Neuronal stem cell (in vitro differentiated cells): ENCODE measurements around the gene TSR3.

Source experiments
- DNase-seq: peaks from one replicate; pipeline ENCODE4 v3.0.0-alpha.2; 2013; ENCODE audit warnings: low spot score
- H2AFZ ChIP-seq: one replicate; pipeline ENCODE4 v1.6.1; 2013; ENCODE audit warnings: mild to moderate bottlenecking, low read length, inconsistent platforms
- H2AK5ac ChIP-seq: 2 replicates; pipeline ENCODE4 v1.6.1; 2013; ENCODE audit warnings: low read depth, mild to moderate bottlenecking, inconsistent platforms, low read length, moderate library complexity, mixed read lengths
- H2BK120ac ChIP-seq: 2 replicates; pipeline ENCODE4 v1.6.1; 2013; ENCODE audit warnings: low read depth, mild to moderate bottlenecking, inconsistent platforms, low read length, moderate library complexity, mixed read lengths
- H2BK12ac ChIP-seq: one replicate; pipeline ENCODE4 v1.6.1; 2013; ENCODE audit warnings: low read length, inconsistent platforms
- H2BK15ac ChIP-seq: 2 replicates; pipeline ENCODE4 v1.6.1; 2013; ENCODE audit warnings: mild to moderate bottlenecking, low read length, inconsistent platforms, mixed read lengths
- H2BK5ac ChIP-seq: one replicate; pipeline ENCODE4 v1.6.1; 2013; ENCODE audit warnings: inconsistent platforms, mild to moderate bottlenecking, low read length, moderate library complexity
- H3K14ac ChIP-seq: one replicate; pipeline ENCODE4 v1.6.1; 2013; ENCODE audit warnings: low read length, inconsistent platforms
- H3K18ac ChIP-seq: 2 replicates; pipeline ENCODE4 v1.6.1; 2013; ENCODE audit warnings: low read length, inconsistent platforms
- H3K23ac ChIP-seq: 2 replicates; pipeline ENCODE4 v1.6.1; 2013; ENCODE audit warnings: low read depth, mild to moderate bottlenecking, mixed read lengths, low read length, inconsistent platforms; ENCODE audit not compliant: poor library complexity
- H3K27ac ChIP-seq: replicated peaks from 3 replicates; pipeline ENCODE4 v1.5.1; 2013; ENCODE audit warnings: low read length, inconsistent platforms
- H3K27me3 ChIP-seq, 3 experiments: 2 replicates each; pipeline ENCODE4 v1.6.1; 2013; ENCODE audit warnings: low read length in 3 of 3, mild to moderate bottlenecking in 2 of 3, inconsistent platforms in 1 of 3, low read depth in 1 of 3, mixed read lengths in 1 of 3, moderate library complexity in 1 of 3; ENCODE audit not compliant: control insufficient read depth in 3 of 3, insufficient read depth in 3 of 3
- H3K36me3 ChIP-seq, 2 donors: replicated peaks in 1 of 2; 2 replicates each; pipeline ENCODE4 v1.6.1; 2013; ENCODE audit warnings: low read length in 2 of 2; ENCODE audit not compliant: control insufficient read depth in 2 of 2, insufficient read depth in 2 of 2
- H3K4ac ChIP-seq: 2 replicates; pipeline ENCODE4 v1.6.1; 2013; ENCODE audit warnings: inconsistent platforms, mild to moderate bottlenecking, low read length, moderate library complexity
- H3K4me1 ChIP-seq, 2 donors: 1 replicate in 1 of 2; 2 replicates in 1 of 2; pipeline ENCODE4 v1.6.1; 2013; ENCODE audit warnings: low read length in 2 of 2, low read depth in 1 of 2; ENCODE audit not compliant: control insufficient read depth in 2 of 2, insufficient read depth in 1 of 2
- H3K4me2 ChIP-seq: one replicate; pipeline ENCODE4 v1.6.1; 2013; ENCODE audit warnings: mild to moderate bottlenecking, low read length, inconsistent platforms; ENCODE audit not compliant: insufficient read depth, poor library complexity, severe bottlenecking
- H3K4me3 ChIP-seq, 2 donors: 2 replicates each; pipeline ENCODE4 v1.5.1; 2013; ENCODE audit warnings: low read length in 2 of 2, mild to moderate bottlenecking in 2 of 2, inconsistent platforms in 1 of 2, moderate library complexity in 1 of 2
- H3K79me1 ChIP-seq: one replicate; pipeline ENCODE4 v1.6.1; 2013; ENCODE audit warnings: low read depth, mild to moderate bottlenecking, inconsistent platforms, low read length, moderate library complexity
- H3K9ac ChIP-seq: one replicate; pipeline ENCODE4 v1.6.1; 2013; ENCODE audit warnings: mild to moderate bottlenecking, low read depth, low read length, inconsistent platforms; ENCODE audit not compliant: poor library complexity
- H3K9me3 ChIP-seq, 2 donors: replicated peaks in 1 of 2; 2 replicates each; pipeline versions ENCODE3 to v1.6.1; 2013; ENCODE audit warnings: low read length in 2 of 2, mild to moderate bottlenecking in 2 of 2, inconsistent platforms in 1 of 2, low read depth in 1 of 2, mixed read lengths in 1 of 2, moderate library complexity in 1 of 2; ENCODE audit not compliant: control insufficient read depth in 2 of 2, insufficient read depth in 1 of 2
- H4K8ac ChIP-seq: one replicate; pipeline ENCODE4 v1.6.1; 2013; ENCODE audit warnings: low read depth, mild to moderate bottlenecking, inconsistent platforms, low read length, moderate library complexity
- H4K91ac ChIP-seq: one replicate; pipeline ENCODE4 v1.6.1; 2013; ENCODE audit warnings: low read length, low read depth, mild to moderate bottlenecking, inconsistent platforms; ENCODE audit not compliant: poor library complexity
- WGBS, 2 donors: extraction: QIAGEN DNeasy Blood & Tissue Kit; methylation state at CpG; one replicate each; pipeline ENCODE4 v1.1.7; 2013; ENCODE audit warnings: missing lambda C conversion rate in 2 of 2, mixed read lengths in 1 of 2; ENCODE audit not compliant: insufficient read length in 2 of 2, insufficient replicate concordance in 1 of 2; ENCODE audit errors: extremely low coverage in 2 of 2; 5-methylcytosine and 5-hydroxymethylcytosine counted together

The TSR3 gene

DNA sequence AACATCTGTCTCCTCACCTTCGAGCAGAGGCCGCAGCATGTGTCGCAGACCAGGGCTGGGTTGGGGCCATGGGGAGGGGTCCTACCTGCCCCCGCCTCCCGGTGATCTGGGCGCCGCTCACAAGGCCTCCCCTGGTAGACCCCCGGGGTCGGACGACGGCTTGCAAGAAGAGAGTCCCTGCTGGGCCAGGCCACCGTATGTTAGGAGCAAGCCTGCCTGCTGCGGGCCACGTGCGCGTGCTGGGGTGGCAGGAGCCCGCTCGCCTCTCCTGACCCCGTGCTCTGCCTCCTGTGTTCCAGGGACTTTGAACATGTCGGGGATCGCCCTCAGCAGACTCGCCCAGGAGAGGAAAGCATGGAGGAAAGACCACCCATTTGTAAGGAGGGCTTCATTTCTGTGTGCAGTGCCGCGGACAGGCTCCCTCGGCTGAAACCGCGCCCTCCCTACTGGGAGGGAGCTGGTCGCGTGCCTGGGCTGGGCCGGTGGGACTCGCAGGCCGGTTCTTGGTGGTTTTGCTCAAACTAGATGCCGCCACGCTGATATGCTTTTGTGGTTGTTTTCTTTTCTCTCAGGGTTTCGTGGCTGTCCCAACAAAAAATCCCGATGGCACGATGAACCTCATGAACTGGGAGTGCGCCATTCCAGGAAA, 37.8 kb downstream of the TSR3 start:
- Histone ChIP-seq H3K4ac (no peak overlapping the region), H3K27me3 (no peaks in the 10 kb centered on the region), H3K79me1 (peaks cover 39% of the 10 kb centered on the region), H2AK5ac (peak overlapping the region; percentile 46), H2BK120ac (no peak overlapping the region), H4K91ac (no peak overlapping the region), H3K4me1 (peaks cover 11 to 13% of the 10 kb centered on the region in 2 donors), H3K9ac (no peak overlapping the region), H3K9me3 (no peaks in the 10 kb centered on the region), H3K4me2 (no peak overlapping the region), H3K18ac (no peak overlapping the region), H3K14ac (no peak overlapping the region), H2AFZ (no peak overlapping the region), H2BK12ac (peak overlapping the region; percentile 10), H3K23ac (peak overlapping the region; percentile 55), H3K36me3 (peaks cover 60 to 85% of the 10 kb centered on the region in 2 donors), H3K4me3 (no peak overlapping the region), H2BK5ac (no peak overlapping the region), H3K27ac (no peak overlapping the region), H2BK15ac (no peak overlapping the region), H4K8ac (no peak overlapping the region)
- WGBS, 2 donors = no CpG with 5 or more reads among the region's 38 CpGs
- no peak for DNase-seq

DNA sequence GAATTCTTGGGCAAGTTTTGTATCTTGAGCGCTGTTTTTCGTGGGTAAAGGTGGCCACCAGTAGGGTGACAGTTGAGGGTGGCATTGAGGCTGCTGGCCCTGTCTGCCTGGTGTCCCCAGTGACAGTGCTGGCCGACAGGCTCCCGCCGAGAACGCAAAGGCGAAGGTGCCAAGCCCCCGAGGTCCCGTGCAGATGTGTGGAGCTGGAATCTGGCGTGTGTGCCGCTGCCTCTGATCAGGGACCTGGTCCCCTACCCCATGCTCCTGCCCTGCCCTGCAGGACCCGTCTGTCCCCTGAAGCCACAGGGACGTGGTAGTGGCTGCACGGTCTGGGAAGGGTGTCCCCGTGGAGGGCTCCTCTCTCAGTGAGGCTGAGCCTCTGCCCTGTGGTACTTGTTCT, 38.8 kb downstream of the TSR3 start:
- Histone ChIP-seq H2BK12ac (no peak overlapping the region), H2AFZ (no peak overlapping the region), H2BK15ac (no peak overlapping the region), H4K8ac (peak overlapping the region; percentile 82), H4K91ac (no peak overlapping the region), H2BK120ac (no peak overlapping the region), H3K14ac (no peak overlapping the region), H3K23ac (peak overlapping the region; percentile 17), H3K4me1 (peaks cover 12 to 13% of the 10 kb centered on the region in 2 donors), H3K4me3 (peak overlapping the region in 1 of 2 donors; percentile 49), H3K27me3 (no peaks in the 10 kb centered on the region), H3K18ac (no peak overlapping the region), H3K9me3 (no peaks in the 10 kb centered on the region), H3K4ac (no peak overlapping the region), H3K79me1 (peaks cover 35% of the 10 kb centered on the region), H3K36me3 (peaks cover 50 to 76% of the 10 kb centered on the region in 2 donors), H3K4me2 (no peak overlapping the region), H3K27ac (no peak overlapping the region), H2AK5ac (no peak overlapping the region), H2BK5ac (no peak overlapping the region), H3K9ac (peak overlapping the region; percentile 81)
- DNase-seq = no peak
- no CpG with 5 or more reads among the region's 15 CpGs for WGBS, 2 donors

DNA sequence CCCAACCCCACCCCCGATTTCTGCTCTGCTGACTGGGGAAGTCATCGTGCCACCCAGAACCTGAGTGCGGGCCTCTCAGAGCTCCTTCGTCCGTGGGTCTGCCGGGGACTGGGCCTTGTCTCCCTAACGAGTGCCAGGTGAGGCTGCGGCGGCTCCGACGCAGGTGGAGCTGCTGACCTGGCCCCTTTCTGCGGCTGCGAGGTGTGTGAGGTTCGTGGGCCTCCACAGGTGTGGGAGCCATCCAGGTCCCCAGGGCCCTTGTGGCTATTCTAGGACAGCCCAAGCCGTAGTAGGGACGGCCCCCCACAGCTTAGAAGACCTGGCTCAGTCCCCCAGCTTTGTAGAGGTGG, 39.2 kb downstream of the TSR3 start:
- Histone ChIP-seq H2BK12ac (no peak overlapping the region), H2AFZ (no peak overlapping the region), H3K4me2 (no peak overlapping the region), H3K4ac (no peak overlapping the region), H3K4me3 (no peak overlapping the region), H4K8ac (no peak overlapping the region), H2BK15ac (no peak overlapping the region), H3K14ac (no peak overlapping the region), H3K4me1 (peaks cover 12 to 13% of the 10 kb centered on the region in 2 donors), H2BK120ac (no peak overlapping the region), H3K23ac (no peak overlapping the region), H3K79me1 (peaks cover 34% of the 10 kb centered on the region), H3K36me3 (peaks cover 46 to 71% of the 10 kb centered on the region in 2 donors), H3K9me3 (no peaks in the 10 kb centered on the region), H3K27me3 (no peaks in the 10 kb centered on the region), H3K9ac (no peak overlapping the region), H2BK5ac (no peak overlapping the region), H3K27ac (no peak overlapping the region), H3K18ac (no peak overlapping the region), H2AK5ac (no peak overlapping the region), H4K91ac (no peak overlapping the region)
- no CpG with 5 or more reads among the region's 16 CpGs for WGBS, 2 donors
- no peak for DNase-seq

DNA sequence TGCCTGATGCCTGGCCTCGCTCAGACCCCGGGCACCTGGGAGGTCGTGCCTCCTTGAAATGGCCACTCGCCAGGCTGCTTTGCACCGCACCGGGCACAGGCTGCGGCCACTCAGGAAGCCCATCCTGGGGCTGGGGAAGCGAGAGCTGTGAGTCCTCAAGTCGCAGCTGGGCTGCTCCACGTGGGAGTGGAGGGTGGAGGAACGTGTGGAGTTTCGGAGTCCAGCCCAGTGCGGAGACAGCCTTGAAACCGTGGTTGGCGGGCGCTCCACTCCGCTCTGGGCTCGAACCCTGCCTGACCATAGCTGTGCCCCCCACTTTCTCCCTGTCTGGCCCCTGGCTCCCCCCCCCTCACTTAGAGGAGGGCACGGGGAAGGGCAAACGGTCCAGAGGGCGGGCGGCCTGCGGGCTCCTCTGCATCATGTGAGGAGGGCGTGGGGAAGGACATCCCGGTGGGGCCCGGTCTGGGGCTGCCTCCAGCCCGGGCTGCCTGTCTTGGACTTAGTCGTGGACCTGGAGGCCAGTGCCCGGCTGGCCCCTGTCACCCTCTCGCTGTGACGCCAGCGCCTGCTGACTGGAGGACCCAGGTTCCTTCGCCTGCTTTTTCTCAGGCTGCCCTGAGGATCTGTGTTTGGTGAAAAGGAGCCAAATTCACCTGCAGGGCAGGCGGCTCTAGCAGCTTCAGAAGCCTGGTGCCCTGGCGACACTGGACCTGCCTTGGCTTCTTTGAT, 39.8 kb downstream of the TSR3 start:
- H2BK5ac ChIP-seq = peak overlapping the region; percentile 35
- peaks cover 30% of the 10 kb centered on the region for H3K79me1 ChIP-seq
- no peak overlapping the region for H3K4ac ChIP-seq
- no peak overlapping the region for H2BK15ac ChIP-seq
- peaks cover 12 to 13% of the 10 kb centered on the region in 2 donors for H3K4me1 ChIP-seq
- H3K27me3 ChIP-seq = no peaks in the 10 kb centered on the region
- no peak overlapping the region for H2AFZ ChIP-seq
- H3K14ac ChIP-seq = peak overlapping the region; percentile 61
- H3K23ac ChIP-seq = peak overlapping the region; percentile 85
- peak overlapping the region; percentile 88 for H3K9ac ChIP-seq
- peaks cover 42 to 66% of the 10 kb centered on the region in 2 donors for H3K36me3 ChIP-seq
- no peak overlapping the region for H2BK120ac ChIP-seq
- no peak for DNase-seq
- H3K27ac ChIP-seq = no peak overlapping the region
- peak overlapping the region; percentile 96 to 99 for H3K4me3 ChIP-seq
- peak overlapping the region; percentile 30 for H2BK12ac ChIP-seq
- WGBS, 2 donors = no CpG with 5 or more reads among the region's 35 CpGs
- H4K91ac ChIP-seq = no peak overlapping the region
- no peaks in the 10 kb centered on the region for H3K9me3 ChIP-seq
- peak overlapping the region; percentile 17 for H4K8ac ChIP-seq
- no peak overlapping the region for H3K18ac ChIP-seq
- H3K4me2 ChIP-seq = peak overlapping the region; percentile 81
- H2AK5ac ChIP-seq = no peak overlapping the region
